DOHH2 (cell line): ENCODE results near the gene RPTOR.
A peak's percentile ranks its signal among the peaks of the same experiment; 100 is the strongest.

Experiments
- H3F3A ChIP-seq: fragments of 200-600 bp; sonication (generic), shearing (Covaris generic); 2 replicates; pipeline ENCODE4 v1.6.0; 2016; ENCODE audit warnings: antibody characterized with exemption, mild to moderate bottlenecking; ENCODE audit not compliant: control insufficient read depth, insufficient read depth
- H3K27ac ChIP-seq: fragments of 200-600 bp; sonication (generic); 2 replicates; pipeline ENCODE4 v1.5.1; 2014; ENCODE audit warnings: low read depth, mild to moderate bottlenecking, low read length, moderate library complexity
- H3K27me3 ChIP-seq: fragments of 200-600 bp; sonication (generic); 2 replicates; pipeline ENCODE4 v1.6.1; 2014; ENCODE audit warnings: mild to moderate bottlenecking, low read length, mixed read lengths; ENCODE audit not compliant: control insufficient read depth
- H3K36me3 ChIP-seq: fragments of 200-600 bp; sonication (generic); 2 replicates; pipeline ENCODE4 v1.6.1; 2014; ENCODE audit warnings: mild to moderate bottlenecking, low read length, moderate library complexity, mixed read lengths; ENCODE audit not compliant: control insufficient read depth
- H3K4me1 ChIP-seq: fragments of 200-600 bp; sonication (generic); 2 replicates; pipeline ENCODE4 v1.6.1; 2014; ENCODE audit warnings: mild to moderate bottlenecking, low read length, mixed read lengths; ENCODE audit not compliant: control insufficient read depth
- H3K4me2 ChIP-seq: fragments of 200-600 bp; sonication (generic); 2 replicates; pipeline ENCODE4 v1.6.0; 2014; ENCODE audit warnings: mild to moderate bottlenecking, low read length, moderate library complexity
- H3K4me3 ChIP-seq: fragments of 200-600 bp; sonication (generic); 2 replicates; pipeline ENCODE4 v1.5.1; 2014; ENCODE audit warnings: mild to moderate bottlenecking, low read length, mixed read lengths
- H3K79me2 ChIP-seq: fragments of 200-600 bp; sonication (generic); 2 replicates; pipeline ENCODE4 v1.6.1; 2014; ENCODE audit warnings: mild to moderate bottlenecking, low read length, mixed read lengths; ENCODE audit not compliant: control insufficient read depth
- H3K9me2 ChIP-seq: fragments of 200-600 bp; sonication (generic); replicated peaks from 2 replicates; pipeline ENCODE4 v1.6.1; 2014; ENCODE audit warnings: mild to moderate bottlenecking, low read length, mixed read lengths; ENCODE audit not compliant: control insufficient read depth
- H3K9me3 ChIP-seq: fragments of 200-600 bp; sonication (generic); 2 replicates; pipeline ENCODE4 v1.6.1; 2014; ENCODE audit warnings: antibody characterized with exemption, low read length, mixed read lengths; ENCODE audit not compliant: control insufficient read depth, insufficient read depth
- H4K20me1 ChIP-seq: fragments of 200-600 bp; sonication (generic); 2 replicates; pipeline ENCODE4 v1.6.0; 2014; ENCODE audit warnings: low read depth, mild to moderate bottlenecking, antibody characterized with exemption, low read length, moderate library complexity; ENCODE audit not compliant: control insufficient read depth, insufficient read depth
- CTCF ChIP-seq: fragments of 200-600 bp; sonication (generic); IDR thresholded peaks from one replicate; pipeline ENCODE4 v1.5.1; 2014; ENCODE audit warnings: antibody characterized with exemption, mild to moderate bottlenecking, low read depth, low read length; ENCODE audit not compliant: poor library complexity, severe bottlenecking
- EZH2phosphoT487 ChIP-seq: fragments of 200-600 bp; sonication (generic); IDR thresholded peaks from 2 replicates; pipeline ENCODE4 v1.6.1; 2017; ENCODE audit warnings: borderline replicate concordance, mild to moderate bottlenecking, antibody characterized with exemption, low read length, moderate library complexity, mixed read lengths

RPTOR gene

GRCh38 chr17:80908776-80909175 is 364.1 kb downstream of the RPTOR start:
- no peak overlapping the region for H3K27ac ChIP-seq
- H3K27me3 ChIP-seq, result no peaks in the 10 kb centered on the region
- H3K9me3 ChIP-seq, result peaks cover 3% of the 10 kb centered on the region; the same call in 1 of the 2 replicates
- peaks cover 33% of the 10 kb centered on the region for H3K36me3 ChIP-seq
- no peak overlapping the region for H3K4me3 ChIP-seq
- H3K4me2 ChIP-seq, result no peak overlapping the region
- H3K79me2 ChIP-seq, result no peaks in the 10 kb centered on the region
- TF ChIP-seq CTCF (no peak), EZH2phosphoT487 (no peak)
- no peaks in the 10 kb centered on the region for H4K20me1 ChIP-seq
- H3K4me1 ChIP-seq, result peaks cover 46% of the 10 kb centered on the region
- H3K9me2 ChIP-seq, result no peaks in the 10 kb centered on the region
- peaks cover 18% of the 10 kb centered on the region for H3F3A ChIP-seq

DNA sequence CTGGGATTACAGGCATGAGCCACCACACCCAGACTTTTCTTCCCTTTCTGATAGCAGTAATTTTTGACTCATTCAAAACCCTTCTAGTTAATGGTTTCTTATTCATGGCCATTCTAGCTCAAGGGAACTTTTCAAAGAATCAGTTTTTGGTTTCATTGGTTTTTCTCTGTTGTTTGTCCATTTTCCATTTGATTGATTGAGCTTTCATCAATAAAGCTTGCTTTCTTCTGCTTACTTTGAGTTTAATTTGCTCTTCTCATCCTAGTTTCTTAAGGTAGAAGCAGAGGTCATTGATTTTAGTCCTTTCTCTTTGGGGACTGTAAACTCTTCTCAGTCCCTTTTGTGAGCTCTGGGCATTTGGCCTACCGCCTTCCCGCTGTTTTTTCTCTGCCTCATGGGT is 365.0 kb downstream of the RPTOR start:
- Histone ChIP-seq H4K20me1 (no peaks in the 10 kb centered on the region), H3K4me3 (no peak overlapping the region; the same call in 1 of the 2 replicates), H3K27ac (peak overlapping the region; percentile 91), H3K9me3 (peaks cover 11% of the 10 kb centered on the region), H3K4me2 (peak overlapping the region; percentile 71), H3K9me2 (no peaks in the 10 kb centered on the region), H3K36me3 (peaks cover 42% of the 10 kb centered on the region), H3F3A (peaks cover 18% of the 10 kb centered on the region), H3K4me1 (peaks cover 54% of the 10 kb centered on the region), H3K27me3 (no peaks in the 10 kb centered on the region), H3K79me2 (no peaks in the 10 kb centered on the region)
- TF ChIP-seq EZH2phosphoT487, result no peak
- no peak for TF ChIP-seq CTCF

DNA sequence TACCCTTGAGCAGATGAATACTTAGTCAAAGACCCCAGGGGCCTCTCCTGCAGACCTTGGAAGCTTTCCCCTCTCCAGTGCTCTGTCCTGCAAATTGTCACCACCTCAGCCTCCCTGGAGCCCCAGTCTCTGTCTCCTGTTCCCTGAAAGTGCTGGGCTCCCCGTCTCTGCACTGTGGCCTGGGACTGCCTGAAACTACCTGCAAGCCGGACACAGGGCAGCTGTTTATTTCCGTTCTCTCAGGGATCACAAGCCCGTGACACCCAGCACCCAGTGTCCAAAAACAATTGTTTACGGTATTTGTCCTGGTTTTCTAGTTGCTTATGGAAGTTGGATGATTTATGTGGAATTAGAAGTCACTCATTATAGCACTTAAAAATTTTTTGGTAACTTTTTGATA is 365.4 kb downstream of the RPTOR start:
- Histone ChIP-seq H4K20me1 (no peaks in the 10 kb centered on the region), H3K4me3 (peak overlapping the region; percentile 52), H3K4me1 (peaks cover 56% of the 10 kb centered on the region), H3K4me2 (peak overlapping the region; percentile 71), H3K36me3 (peaks cover 45% of the 10 kb centered on the region), H3K27me3 (no peaks in the 10 kb centered on the region), H3F3A (peaks cover 18% of the 10 kb centered on the region), H3K9me3 (peaks cover 15% of the 10 kb centered on the region), H3K79me2 (no peaks in the 10 kb centered on the region), H3K27ac (peak overlapping the region; percentile 91), H3K9me2 (no peaks in the 10 kb centered on the region)
- TF ChIP-seq CTCF (no peak), EZH2phosphoT487 (no peak)

- Histone ChIP-seq H3K4me1 (peaks cover 56% of the 10 kb centered on the region), H3K36me3 (peaks cover 45% of the 10 kb centered on the region), H3K27ac (peak overlapping the region; percentile 91), H3K9me3 (peaks cover 15% of the 10 kb centered on the region), H3K4me3 (peak overlapping the region; percentile 52), H3K27me3 (no peaks in the 10 kb centered on the region), H3K9me2 (no peaks in the 10 kb centered on the region), H3F3A (peaks cover 18% of the 10 kb centered on the region), H3K4me2 (peak overlapping the region; percentile 71), H4K20me1 (no peaks in the 10 kb centered on the region), H3K79me2 (no peaks in the 10 kb centered on the region)
- TF ChIP-seq CTCF, result no peak
- TF ChIP-seq EZH2phosphoT487, result no peak
Observed at GRCh38 chr17:80912476-80912875, 367.8 kb downstream of the RPTOR start.
